ENCODE data around the gene VPS8.
"Not testable (repeated sequence)": the region's sequence is repeated elsewhere in the genome, so short reads cannot be mapped to it uniquely, and the experiment has no call there.

The VPS8 gene

GRCh38 chr3:185003876-185004275 is 191.9 kb downstream of the VPS8 start:
- not testable (repeated sequence) for DNase-seq

DNA sequence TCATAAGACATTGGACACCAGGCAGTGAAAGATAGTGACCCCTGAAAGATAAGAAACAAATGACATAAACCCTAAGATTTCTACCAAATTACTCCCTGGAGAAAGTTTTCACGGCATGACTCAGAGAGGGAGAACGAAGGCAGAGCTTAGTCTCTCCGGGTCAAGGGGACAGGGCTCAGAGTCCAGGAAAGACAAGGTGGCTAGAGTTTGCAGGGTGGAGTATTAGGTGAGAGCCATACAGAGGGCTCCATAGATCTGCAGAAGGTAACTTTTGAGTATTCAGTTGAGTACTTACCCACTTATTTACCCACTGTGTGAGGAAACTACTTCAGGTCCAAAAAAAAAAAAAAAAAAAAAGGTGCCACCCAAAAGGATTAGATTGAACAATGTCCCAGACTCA is 197.7 kb downstream of the VPS8 start:
- no peak for DNase-seq

- DNase-seq, result not testable (repeated sequence)
Measured at GRCh38 chr3:185017584-185017983, 205.6 kb downstream of the VPS8 start.

- not testable (repeated sequence) for DNase-seq
Measured at GRCh38 chr3:185017996-185018395, 206.0 kb downstream of the VPS8 start.

- no peak for DNase-seq
Measured at GRCh38 chr3:185021256-185021655, 209.3 kb downstream of the VPS8 start.

DNA sequence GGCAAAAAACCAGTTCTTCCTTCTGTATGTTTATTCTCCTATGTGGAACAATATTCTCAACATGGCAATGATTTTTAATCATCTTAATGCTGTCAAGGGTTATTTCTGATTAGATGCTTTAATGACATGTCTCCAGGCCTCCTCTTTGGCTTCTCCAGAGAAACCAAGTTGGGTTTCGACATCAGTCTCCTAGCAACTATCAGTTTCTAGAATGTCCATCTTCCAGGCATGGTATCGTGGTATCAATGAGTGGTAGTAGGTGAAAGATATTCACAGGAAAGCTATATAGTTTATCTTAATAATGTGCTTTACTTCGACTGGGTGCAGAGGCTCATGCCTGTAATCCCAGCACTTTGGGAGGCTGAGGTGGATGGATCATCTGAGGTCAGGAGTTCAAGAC is 212.4 kb downstream of the VPS8 start:
- DNase-seq, result no peak

- DNase-seq, result no peak
Measured at GRCh38 chr3:185024966-185025365, 213.0 kb downstream of the VPS8 start.

GRCh38 chr3:185028121-185028520 is 216.2 kb downstream of the VPS8 start:
- no peak for DNase-seq

DNA sequence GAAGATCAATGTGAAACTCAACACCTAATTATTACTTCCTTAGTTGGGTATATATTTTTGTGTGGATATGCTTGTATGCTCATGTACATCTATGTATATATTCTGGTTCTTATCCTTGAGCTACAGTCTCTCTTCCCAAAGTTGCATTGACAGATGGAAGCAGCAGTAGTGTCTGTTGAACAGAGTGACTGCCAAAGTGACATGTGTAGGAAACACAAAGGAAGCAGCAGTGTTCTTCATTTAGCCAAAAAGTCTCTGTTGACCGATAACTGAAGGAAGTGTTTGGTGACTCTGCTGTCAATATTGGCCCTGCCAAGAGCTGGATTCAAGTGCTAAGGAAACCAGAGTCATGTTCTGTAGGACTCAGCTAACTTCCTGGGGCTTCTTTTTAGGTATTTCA is 217.1 kb downstream of the VPS8 start:
- no peak for DNase-seq

GRCh38 chr3:185030399-185030798 is 218.4 kb downstream of the VPS8 start:
- DNase-seq, result no peak

DNA sequence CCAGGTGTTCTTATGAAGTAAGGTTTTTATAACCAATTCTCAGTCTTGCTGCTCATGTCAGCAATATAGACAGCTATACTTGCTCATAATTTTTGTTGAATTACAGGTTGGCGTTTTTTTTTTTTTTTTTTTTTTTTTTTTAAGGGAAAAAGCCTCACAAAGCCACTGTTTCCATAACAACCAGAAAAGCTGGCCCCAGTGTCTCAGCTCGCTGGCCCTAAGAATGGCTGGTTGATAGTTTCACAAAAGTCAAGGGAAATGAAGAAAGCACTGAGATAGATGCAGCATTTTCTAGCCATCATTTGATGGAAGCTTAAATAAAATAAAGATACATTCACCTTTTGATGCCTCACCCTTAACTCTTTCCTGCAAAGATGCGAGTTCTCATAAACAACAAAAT is 219.0 kb downstream of the VPS8 start:
- no peak for DNase-seq

GRCh38 chr3:185037801-185038200 is 225.8 kb downstream of the VPS8 start:
- no peak for DNase-seq

DNA sequence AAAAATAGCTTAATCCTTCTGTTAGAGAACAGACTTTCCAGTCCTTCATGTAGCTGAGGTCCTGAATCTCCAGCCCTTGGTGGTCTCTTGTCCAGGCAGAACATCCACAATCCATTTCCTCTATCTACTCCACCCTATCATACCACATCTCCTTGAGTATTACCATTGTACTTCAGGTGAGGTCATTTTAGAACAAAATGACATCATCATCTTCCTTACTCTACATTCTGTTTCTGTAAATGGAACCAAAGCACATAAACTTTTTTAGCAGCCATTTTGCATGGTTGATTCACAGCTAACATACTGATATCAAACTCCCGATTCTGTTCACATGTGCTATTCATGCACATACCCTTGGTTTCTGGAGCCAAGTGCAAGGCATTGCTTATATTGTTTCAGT is 228.5 kb downstream of the VPS8 start:
- DNase-seq, result no peak

- DNase-seq, result no peak
Measured at GRCh38 chr3:185041540-185041939, 229.6 kb downstream of the VPS8 start.

DNA sequence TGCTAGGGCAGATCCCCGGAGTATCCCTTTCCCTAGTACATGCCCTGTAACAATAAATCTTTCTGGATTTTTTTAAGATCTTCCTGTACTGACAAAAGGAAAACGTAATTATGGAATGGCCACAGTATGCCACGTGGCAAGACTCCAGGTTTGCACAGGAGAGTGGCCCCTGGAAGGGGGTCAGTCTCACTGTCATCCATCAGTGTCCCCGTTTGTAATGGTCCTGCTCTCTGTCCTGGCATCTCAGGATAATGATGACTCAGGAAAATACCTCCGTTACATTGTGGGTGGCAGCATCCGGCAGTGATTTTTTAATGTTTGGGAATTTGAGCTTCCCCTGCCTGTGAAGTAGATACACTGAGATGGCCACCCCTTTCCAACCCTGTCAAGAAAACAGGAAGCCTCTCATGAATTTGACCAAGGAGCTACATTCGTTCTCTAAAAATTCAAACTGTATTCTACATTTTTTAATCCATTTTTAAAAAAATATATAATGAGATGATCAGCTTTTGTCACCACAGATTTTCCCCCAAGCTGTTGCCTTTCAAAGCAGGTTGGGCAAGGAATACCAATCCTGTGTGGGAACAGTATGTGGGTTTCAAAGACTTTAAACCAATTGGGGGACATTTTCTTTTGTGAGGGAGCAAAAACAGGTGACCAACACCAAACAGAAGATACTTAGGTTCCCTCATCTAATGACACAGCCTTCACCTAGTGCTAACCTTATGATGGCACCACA is 230.5 kb downstream of the VPS8 start:
- DNase-seq, result no peak

DNA sequence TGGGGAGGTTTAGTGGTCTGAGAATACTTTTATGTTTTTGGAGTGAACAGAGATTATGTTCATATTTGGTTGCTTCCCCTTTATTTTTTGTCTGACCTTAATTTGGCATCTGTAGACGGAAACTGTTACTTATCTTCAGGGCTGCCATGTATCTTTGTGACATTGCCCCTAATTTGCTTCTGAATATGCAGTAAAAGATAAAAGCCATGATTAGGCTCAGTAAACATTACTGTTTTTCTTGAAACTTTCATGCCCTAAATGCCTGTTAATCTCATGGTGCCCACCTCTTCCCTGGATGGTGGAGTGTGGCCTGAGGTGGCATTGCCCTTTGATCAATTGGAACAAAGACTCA is 234.2 kb downstream of the VPS8 start:
- DNase-seq, result no peak

DNA sequence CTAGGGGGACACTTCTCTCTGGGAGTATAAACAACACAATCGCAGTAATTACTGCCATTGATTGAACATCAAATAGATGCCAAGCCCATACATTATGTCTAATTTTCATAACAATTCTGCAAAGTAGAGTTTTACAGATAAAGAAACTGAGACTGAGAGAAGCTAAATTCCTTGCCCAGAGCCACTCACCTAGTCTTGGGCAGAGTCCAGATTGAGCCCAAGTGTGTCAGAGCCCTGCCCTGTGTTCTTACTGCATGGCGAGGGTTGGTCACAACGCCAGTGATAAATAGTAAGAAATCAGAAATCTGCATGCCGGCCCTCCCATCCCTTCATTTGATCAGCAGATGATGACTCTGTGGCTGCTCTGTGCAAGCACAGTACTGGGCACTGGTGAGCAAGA is 234.6 kb downstream of the VPS8 start:
- no peak for DNase-seq

DNA sequence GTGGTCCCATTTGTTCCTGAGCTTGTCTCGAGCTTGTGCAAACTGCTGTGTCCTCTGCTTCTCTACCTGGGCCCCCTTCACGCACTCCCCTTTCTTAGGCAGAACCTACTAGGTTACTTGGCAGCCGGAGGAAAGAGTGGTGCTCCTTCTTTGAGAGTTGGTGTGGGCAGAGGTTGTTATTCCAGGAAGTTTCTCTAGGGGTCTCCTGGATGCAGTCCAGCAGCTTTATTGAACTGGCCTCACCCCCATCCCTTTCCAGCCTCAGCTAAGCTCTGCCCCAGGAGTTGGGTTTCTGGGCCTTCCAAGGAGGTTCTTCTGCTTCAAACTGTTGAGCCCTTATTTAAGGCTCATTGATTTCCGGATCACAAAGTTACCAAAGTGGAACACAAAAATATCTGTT is 237.7 kb downstream of the VPS8 start:
- DNase-seq, result no peak

DNA sequence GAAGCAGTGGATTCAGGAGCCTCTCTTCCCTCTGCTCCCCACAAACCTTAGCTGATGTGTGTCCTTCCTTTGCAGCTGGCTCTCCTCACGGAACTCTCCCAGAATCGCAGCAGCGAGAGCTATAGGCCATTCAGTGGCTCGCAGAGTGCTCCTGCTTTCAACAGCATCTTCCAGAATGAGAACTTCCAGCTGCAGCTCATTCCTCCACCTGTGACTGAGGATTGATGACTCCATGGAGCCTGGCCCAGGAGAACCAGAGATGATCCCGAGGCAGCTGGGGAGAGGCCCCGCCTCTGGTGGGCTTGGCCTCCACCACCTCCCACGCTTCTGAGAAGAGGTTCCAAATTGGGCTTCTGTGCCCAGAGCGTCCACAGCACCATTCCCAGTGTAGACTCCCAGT is 239.8 kb downstream of the VPS8 start:
- DNase-seq, result no peak

- no peak for DNase-seq
Measured at GRCh38 chr3:185052631-185053030, 240.7 kb downstream of the VPS8 start.

DNA sequence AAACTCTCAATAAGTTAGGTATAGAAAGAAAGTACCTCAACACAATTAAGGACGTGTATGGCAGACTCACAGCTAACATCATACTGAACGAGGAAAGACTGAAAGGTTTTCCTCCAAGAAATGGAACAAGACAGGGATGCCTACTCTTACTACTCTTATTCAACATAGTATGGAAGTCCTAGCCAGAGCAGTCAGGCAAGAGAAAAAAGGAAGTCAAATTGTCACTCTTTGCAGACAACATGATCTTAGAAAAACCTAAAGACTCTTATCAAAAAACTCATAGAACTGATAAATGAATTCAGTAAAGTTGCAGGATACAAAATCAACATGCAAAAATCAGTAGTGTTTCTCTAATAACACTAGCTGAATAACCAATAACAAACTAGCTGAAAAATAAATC is 244.9 kb downstream of the VPS8 start:
- DNase-seq, result no peak

DNA sequence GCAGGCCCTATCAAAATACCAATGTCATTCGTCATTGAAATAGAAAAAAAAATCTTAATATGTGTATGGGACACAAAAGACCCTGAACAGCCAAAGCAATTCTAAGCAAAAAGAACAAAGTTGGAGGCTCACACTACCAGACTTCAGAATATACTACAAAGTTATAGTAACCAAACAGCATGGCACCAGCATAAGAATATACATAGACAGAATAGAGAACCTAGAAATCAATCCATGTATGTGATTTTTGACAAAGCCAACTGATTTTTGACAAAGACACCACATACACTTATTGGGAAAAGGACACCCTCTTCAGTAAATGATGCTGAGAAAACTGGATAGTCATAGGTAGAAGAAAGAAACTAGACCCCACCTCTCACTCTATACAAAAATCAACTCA is 245.9 kb downstream of the VPS8 start:
- no peak for DNase-seq

DNA sequence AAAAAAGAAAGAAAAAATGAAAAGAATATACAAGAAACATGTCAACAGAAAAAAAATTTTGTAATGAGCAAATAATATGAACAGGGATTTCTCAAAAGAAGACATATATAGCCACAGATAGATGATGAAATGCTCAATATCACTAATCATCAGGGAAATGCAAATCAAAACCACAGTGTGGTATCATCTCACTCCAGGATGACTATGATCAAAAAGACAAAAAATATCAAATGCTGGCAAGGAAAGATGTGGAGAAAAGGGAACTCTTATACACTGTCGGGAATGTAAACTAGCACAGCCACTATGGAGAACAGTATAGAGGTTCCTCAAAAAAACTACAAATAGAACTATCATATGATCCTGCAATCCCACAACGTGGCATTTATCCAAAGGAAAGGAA is 246.8 kb downstream of the VPS8 start:
- DNase-seq, result no peak

- DNase-seq, result no peak
Measured at GRCh38 chr3:185059766-185060165, 247.8 kb downstream of the VPS8 start.

DNA sequence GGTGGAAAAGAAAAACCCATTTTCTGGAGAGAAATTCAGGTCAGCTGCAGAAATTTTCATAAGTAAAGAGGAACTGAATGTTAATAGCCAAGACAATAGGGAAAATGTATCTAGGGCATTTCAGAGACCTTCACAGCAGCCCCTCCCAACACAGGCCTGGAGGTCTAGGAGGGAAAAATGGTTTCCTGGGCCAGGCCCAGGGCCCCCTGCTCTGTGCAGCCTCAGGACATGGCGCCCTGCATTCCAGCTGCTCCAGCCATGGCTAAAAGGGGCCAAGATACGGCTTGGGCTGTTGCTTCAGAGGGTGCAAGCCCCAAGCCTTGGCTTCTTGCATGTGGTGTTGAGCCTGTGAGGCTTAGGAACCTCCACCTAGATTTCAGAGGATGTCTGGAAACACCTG is 248.7 kb downstream of the VPS8 start:
- no peak for DNase-seq

- DNase-seq, result no peak
Measured at GRCh38 chr3:185062191-185062590, 250.2 kb downstream of the VPS8 start.
